ENCODE results near the gene ZNF232.
"Not testable (repeated sequence)": the region's sequence is repeated elsewhere in the genome, so short reads cannot be mapped to it uniquely, and the experiment has no call there.

ZNF232 gene

GRCh38 chr17:5097101-5097834 is 14.4 kb downstream of the ZNF232 start:
- DNase-seq (ENCODE audit: low spot score): no peak

- no peak for DNase-seq (ENCODE audit: low spot score)
These were observed 15.0 kb downstream of the ZNF232 start for GRCh38 chr17:5096731-5097100.

DNA sequence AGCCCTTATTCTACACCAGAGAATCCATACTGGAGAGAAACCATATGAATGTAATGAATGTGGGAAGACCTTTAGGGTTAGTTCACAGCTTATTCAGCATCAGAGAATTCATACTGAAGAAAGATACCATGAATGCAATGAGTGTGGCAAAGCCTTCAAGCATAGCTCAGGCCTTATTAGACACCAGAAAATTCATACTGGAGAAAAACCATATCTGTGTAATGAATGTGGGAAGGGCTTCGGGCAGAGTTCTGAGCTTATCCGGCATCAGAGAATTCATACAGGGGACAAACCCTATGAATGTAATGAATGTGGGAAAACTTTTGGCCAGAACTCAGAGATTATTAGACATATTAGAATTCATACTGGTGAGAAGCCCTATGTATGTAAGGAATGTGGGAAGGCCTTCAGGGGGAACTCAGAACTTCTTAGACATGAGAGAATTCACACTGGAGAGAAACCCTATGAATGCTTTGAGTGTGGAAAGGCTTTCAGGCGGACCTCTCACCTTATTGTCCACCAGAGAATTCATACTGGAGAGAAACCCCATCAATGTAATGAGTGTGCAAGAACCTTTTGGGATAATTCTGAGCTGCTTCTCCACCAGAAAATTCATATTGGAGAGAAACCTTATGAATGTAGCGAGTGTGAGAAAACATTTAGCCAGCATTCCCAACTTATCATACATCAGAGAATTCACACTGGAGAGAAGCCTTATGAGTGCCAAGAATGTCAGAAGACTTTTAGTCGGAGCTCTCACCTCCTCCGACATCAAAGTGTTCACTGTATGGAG is 19.3 kb downstream of the ZNF232 start:
- no peak for DNase-seq (ENCODE audit: low spot score)

- DNase-seq (ENCODE audit: low spot score): no peak
These were observed 31.1 kb downstream of the ZNF232 start for GRCh38 chr17:5080591-5080990.

GRCh38 chr17:5078106-5079028 is 33.3 kb downstream of the ZNF232 start, which contains the start of gene ZFP3:
Gene ZFP3, plus strand, starts transcription at chr17:5078467. Its CDS starts 13,038 bp downstream, at chr17:5091505.
- DNase-seq (ENCODE audit: low spot score): peak; percentile 89

DNA sequence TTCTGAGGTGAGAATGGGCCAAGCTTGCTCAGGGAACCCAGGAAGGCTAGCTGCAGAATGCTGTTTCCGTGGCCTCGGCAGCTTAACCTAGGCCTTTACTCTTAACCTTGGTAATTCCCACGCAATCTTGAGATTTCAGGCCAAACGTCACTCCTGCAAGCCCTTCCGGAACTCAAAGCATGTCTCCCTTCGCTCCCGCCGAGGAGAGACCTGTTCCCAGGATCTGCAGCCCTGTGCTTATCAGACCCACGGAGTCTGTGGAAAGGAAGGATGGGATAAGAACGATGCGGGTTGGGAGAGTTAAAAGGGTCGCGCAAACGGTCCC is 33.9 kb downstream of the ZNF232 start:
- DNase-seq (ENCODE audit: low spot score): no peak

DNA sequence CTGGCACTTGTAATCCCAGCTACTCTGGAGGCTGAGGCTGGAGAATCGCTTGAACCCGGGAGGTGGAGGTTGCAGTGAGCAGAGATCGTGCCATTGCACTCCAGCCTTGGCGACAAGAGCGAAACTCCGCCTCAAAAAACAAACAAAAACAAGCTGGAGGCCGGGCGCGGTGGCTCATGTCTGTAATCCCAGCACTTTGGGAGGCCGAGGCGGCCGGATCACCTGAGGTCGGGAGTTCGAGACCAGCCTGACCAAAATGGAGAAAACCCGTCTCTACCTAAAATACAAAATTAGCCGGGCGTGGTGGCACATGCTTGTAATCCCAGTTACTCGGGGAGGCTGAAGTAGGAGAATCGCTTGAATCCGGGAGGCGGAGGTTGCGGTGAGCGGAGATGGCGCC is 34.4 kb downstream of the ZNF232 start:
- DNase-seq (ENCODE audit: low spot score): not testable (repeated sequence)

DNA sequence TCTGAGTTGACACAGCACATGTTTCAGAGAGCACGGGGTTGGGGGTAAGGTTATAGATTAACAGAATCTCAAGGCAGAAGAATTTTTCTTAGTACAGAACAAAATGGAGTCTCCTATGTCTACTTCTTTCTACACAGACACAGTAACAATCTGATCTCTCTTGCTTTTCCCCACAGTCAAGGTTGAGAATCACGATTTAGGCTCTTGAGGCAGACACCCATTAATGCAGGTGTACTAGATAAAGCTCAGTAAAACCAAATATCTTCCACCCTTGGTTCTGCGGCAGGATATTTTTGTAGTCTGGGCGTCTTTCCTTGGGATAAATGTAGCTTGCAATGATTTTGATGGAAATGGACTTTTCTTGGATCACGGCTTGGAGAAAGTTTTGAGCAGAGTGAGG is 36.2 kb downstream of the ZNF232 start:
- not testable (repeated sequence) for DNase-seq (ENCODE audit: low spot score)

DNA sequence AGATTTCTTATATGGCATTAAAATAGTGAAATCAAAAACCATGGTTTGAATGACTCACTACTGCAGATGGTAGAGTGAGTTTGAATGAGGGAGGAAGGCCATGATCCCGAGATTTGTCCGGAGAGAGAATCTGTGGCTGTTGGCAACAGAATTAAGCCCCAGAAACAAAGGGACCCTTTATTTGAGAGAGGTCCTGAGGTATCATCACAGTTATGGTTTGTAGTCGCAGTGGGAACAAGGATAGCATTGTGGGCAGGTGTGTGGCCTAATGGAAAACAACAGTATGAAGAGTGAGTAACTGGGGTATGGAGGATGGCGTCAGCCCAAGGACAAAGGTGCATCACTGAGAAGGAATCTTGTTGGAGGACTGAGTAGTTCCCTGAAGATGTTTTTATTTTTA is 42.0 kb downstream of the ZNF232 start:
- DNase-seq (ENCODE audit: low spot score): no peak

DNA sequence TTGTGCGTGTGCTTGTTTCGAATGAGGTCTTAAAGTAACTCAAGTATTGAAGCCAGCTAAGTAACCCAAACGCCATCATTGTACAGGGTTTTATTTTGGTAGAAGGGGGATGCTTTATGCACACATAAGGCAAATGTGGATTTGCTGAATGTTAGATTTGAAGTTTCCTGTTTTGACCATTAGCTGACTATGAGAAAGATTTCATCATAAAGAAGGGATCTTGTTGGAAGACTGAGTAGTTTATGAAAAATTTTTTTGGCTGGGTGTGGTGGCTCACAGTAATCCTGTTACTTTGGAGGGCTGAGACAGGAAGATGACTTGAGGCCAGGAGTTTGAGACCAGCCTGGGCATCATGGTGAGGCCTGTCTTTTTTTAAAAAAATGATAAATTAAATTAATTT is 43.4 kb downstream of the ZNF232 start:
- no peak for DNase-seq (ENCODE audit: low spot score)

DNA sequence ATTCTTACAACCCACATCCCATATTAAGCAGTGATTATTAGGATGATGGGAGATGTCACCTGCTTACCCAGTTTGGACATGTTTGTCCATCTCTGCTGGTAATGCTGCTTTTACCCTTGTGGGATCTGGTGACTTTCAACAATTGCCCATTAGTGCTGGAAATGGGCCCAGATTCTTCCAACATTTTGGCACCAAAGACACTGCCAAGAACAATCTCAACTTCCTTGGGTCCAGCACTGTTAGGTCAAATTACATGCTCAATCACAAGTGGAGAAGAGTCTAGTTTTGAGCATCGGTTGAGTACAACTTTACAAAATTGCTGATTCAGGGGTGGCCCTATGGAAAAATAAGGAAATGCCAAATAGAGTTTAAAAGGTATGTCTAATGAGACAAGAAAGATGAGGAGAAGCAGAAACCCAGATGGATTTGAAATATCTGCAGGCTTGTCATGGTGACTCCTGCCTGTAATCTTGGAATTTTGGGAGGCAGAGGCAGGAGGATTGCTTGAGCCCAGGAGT is 46.4 kb downstream of the ZNF232 start:
- no peak for DNase-seq (ENCODE audit: low spot score)

All from GM03348 (cell line).